HT-29 (cell line): ENCODE results near the gene SPINT3. TPM values are rescaled to one million over a fixed set of nuclear protein-coding genes. Genes with fewer than 3 reads are reported as not detected.

ENCODE experiments used
- DNase-seq: peaks from one replicate; pipeline ENCODE4 v3.0.0-alpha.2; 2015; ENCODE audit warnings: low spot score
- small RNA-seq: library from RNA; depleted of rRNA; stranded (forward); fragments of <200 nt; gene quantifications from one replicate; pipeline ENCODE3, GENCODE V24; 2014
- total RNA-seq: library from RNA; depleted of rRNA; stranded (reverse); fragments of >200 nt; shearing (Covaris generic); gene quantifications from 2 replicates; pipeline ENCODE4 v1.2.3, GENCODE V29; 2014; rRNA removed

SPINT3 gene
- total RNA-seq, 1 experiment from 2014 or later = not detected

DNA sequence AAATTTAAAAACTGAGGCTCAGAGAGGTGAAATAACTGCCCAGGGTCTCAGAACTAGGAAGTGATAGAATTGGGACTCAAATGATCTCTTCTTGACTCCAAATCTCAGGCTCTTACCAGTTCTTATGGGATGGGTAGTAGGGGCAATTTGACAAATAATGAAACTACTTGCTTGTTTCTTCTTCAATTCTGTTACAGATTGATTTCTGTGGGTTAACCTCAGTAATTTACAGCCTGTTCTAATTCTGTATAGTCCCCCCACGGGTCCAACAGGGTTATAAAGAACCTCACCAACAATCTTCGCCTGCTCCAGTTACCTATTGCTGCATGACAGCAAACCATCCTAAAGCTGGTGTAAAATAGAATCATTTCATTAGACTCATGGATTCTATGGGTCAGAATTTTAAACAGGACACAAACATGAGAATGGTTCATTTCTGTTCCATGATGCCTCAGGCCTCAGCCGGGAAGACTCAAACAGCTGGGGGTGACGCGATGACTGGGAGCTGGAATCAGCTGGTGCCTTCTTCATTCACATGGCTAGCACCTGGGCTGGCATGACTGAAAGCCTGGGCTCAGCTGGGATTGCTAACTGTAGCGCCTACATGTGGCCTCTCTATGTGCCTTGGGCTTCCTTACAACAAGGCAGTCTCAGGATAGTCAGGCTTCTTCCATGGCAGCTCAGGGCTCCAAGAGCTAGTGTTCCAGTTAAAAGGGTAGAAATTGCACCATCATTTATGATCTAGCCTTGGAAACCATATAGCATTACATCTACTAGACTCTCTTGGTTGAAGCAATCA lies 52.5 kb downstream of the SPINT3 start:
- DNase-seq = no peak

Small RNAs within 50 kb of the gene (small RNA-seq; reads per million reads assigned to genes)
- gene AL031663.1 (not detected), gene HSPD1P21 (not detected), gene RNA5SP485 (0.50 reads per million)

Other genes starting within 250 kb of the SPINT3 start
- not detected in 2 replicates for gene RBPJL, start 208.8 kb downstream of the SPINT3 start, total RNA-seq
- gene MATN4, start 207.3 kb downstream of the SPINT3 start, total RNA-seq = 0.13 and 0.46 TPM in 2 replicates
- 79.1 and 90.1 TPM in 2 replicates for gene SDC4, start 167.2 kb downstream of the SPINT3 start, total RNA-seq
- 73.6 and 74.7 TPM in 2 replicates for gene SYS1, start 152.5 kb downstream of the SPINT3 start, total RNA-seq
- 0.23 and 1.6 TPM in 2 replicates for gene TP53TG5, start 137.3 kb downstream of the SPINT3 start, total RNA-seq
- gene DBNDD2, start 107.3 kb downstream of the SPINT3 start, total RNA-seq = 66.6 and 84.8 TPM in 2 replicates
- gene PIGT, start 99.5 kb downstream of the SPINT3 start, total RNA-seq = 164 and 165 TPM in 2 replicates
- gene WFDC2, start 45.9 kb downstream of the SPINT3 start, total RNA-seq = 17.7 and 21.9 TPM in 2 replicates
- gene WFDC6, start 23.9 kb upstream of the SPINT3 start, total RNA-seq = not detected in 2 replicates
- gene EPPIN, start 31.8 kb upstream of the SPINT3 start, total RNA-seq = not detected in 2 replicates
- not detected in 2 replicates for gene WFDC8, start 63.7 kb upstream of the SPINT3 start, total RNA-seq
- gene WFDC10A, start 114.1 kb upstream of the SPINT3 start, total RNA-seq = not detected in 2 replicates
- not detected in 2 replicates for gene WFDC9, start 115.7 kb upstream of the SPINT3 start, total RNA-seq
- gene WFDC11, start 154.6 kb upstream of the SPINT3 start, total RNA-seq = not detected in 2 replicates
- not detected in 2 replicates for gene WFDC13, start 186.4 kb upstream of the SPINT3 start, total RNA-seq
- not detected in 2 replicates for gene WFDC10B, start 189.4 kb upstream of the SPINT3 start, total RNA-seq
- gene SPINT4, start 206.7 kb upstream of the SPINT3 start, total RNA-seq = not detected in 2 replicates